Measurements from ENCODE around the gene RGL1.

- TF ChIP-seq POLR2A (IDR thresholded peaks at IDR 0.05) (no peak), CTCF (IDR thresholded peaks at IDR 0.05) (no peak)
These were observed 126.8 kb downstream of the RGL1 start for GRCh38 chr1:183931646-183932271.

Measured in tibial nerve (tissue), 3 donors.